ENCODE data around the gene APOB. TPM values are rescaled to one million over a fixed set of nuclear protein-coding genes. Genes with fewer than 3 reads are reported as not detected.

The APOB gene
- total and polyA plus RNA-seq, 2 of the 13 experiments (the other 11 are each of a cell fraction or from before 2014, with no cell fraction given) = 1,569 to 2,515 TPM

- no peaks in the 10 kb centered on the region; the same call in 1 of the 2 replicates for H3K9me3 ChIP-seq (ENCODE audit: low read length)
- H3K79me2 ChIP-seq (ENCODE audit: insufficient read depth, low read length) = no peaks in the 10 kb centered on the region
- DNase-seq (ENCODE audit: low spot score) = no peak
- POLR2A ChIA-PET = interaction anchor here (0.5 to 10.1 kb wide), 13 partner anchors 8 to 613 kb away, joined by 3 to 317 read pairs (median 4); partner anchors contain the start of gene APOB
- no peaks in the 10 kb centered on the region for H3K36me3 ChIP-seq (replicated peaks in 1 of 2; ENCODE audit: control insufficient read depth in 1 of 2, insufficient read depth in 2 of 2, low read length in 2 of 2)
- peak overlapping the region in 2 of 3 experiments; percentile 9 to 44; a peak in 2 of 6 replicates for H3K4me3 ChIP-seq (replicated peaks in 1 of 3; ENCODE audit: insufficient read depth in 1 of 3, low read depth in 2 of 3, low read length in 3 of 3)
- H2AFZ ChIP-seq (ENCODE audit: low read length) = peak overlapping the region; percentile 32
- H4K20me1 ChIP-seq (ENCODE audit: insufficient read depth, low read length) = no peaks in the 10 kb centered on the region
- no peak for FAIRE-seq
- in situ Hi-C loops (cut with HindIII; ENCODE audit: extremely low pct_ligation_motif_present, low pct_unique_long_range_greater_than_20kb) (no loop called here), intact Hi-C loops (cut with micrococcal nuclease; ENCODE audit: unreplicated experiment) (no loop called here)
- H3K4me2 ChIP-seq (ENCODE audit: low read depth, low read length) = peak overlapping the region; percentile 83
- CTCF ChIA-PET (ENCODE audit: low intra/inter-chr PET ratio, low total read pairs) = interaction anchor here (1.7 kb wide), 1 partner anchor 13 kb away, joined by 6 read pairs; no protein-coding TSS in a partner anchor
- WGBS (ENCODE audit: low lambda C conversion rate) = 16% methylated on average over 3 of the region's 3 CpGs
- peak overlapping the region; percentile 58; the same call in 1 of the 2 replicates for H3K9ac ChIP-seq (ENCODE audit: insufficient read depth, low read depth, low read length)
- ATAC-seq = peak; percentile 37
- H3K27ac ChIP-seq (ENCODE audit: extremely low read length, insufficient read depth, low read length) = peak overlapping the region; percentile 79
- BruUV-seq (replicated peaks) = no TSS peak
- peaks cover 78% of the 10 kb centered on the region for H3K4me1 ChIP-seq (ENCODE audit: insufficient read depth, low read length)
- H3K27me3 ChIP-seq (ENCODE audit: control insufficient read depth in 1 of 2, insufficient read depth in 2 of 2, low read length in 2 of 2) = no peaks in the 10 kb centered on the region
- TF ChIP-seq DRAP1 (CRISPR knock-in tag; IDR thresholded peaks at IDR 0.05) (peak; percentile 35; the same call in 1 of the 2 replicates), ZBTB49 (CRISPR knock-in tag; IDR thresholded peaks at IDR 0.05; ENCODE audit: borderline replicate concordance) (0 out of 2 replicates have a peak, but pooled peaks have one; percentile 27), TGIF2 (CRISPR knock-in tag; IDR thresholded peaks at IDR 0.05) (no peak), NFE2L2 (IDR thresholded peaks at IDR 0.05; ENCODE audit: low read length) (no peak), EP300 (IDR thresholded peaks at IDR 0.05; ENCODE audit: low read depth in 2 of 2, low read length in 2 of 2) (peak in 1 of 2 experiments; percentile 73; a peak in 1 of 4 replicates), EP300 (CRISPR knock-in tag; IDR thresholded peaks at IDR 0.05; ENCODE audit: borderline replicate concordance) (no peak), ZNF251 (CRISPR knock-in tag; IDR thresholded peaks at IDR 0.05) (no peak), TAF1 (CRISPR knock-in tag; IDR thresholded peaks at IDR 0.05) (0 out of 2 replicates have a peak, but pooled peaks have one; percentile 0), ZSCAN31 (CRISPR knock-in tag; IDR thresholded peaks at IDR 0.05; ENCODE audit: low read depth) (peak; percentile 11; the same call in 1 of the 2 replicates), ZNF639 (CRISPR knock-in tag; conservative IDR thresholded peaks at IDR 0.05) (no peak), THRA (CRISPR knock-in tag; IDR thresholded peaks at IDR 0.05; ENCODE audit: borderline replicate concordance) (peak; percentile 56; the same call in 1 of the 2 replicates), ZNF20 (CRISPR knock-in tag; IDR thresholded peaks at IDR 0.05) (no peak), SRF (IDR thresholded peaks at IDR 0.05; ENCODE audit: low read depth, low read length) (peak; percentile 92), NCOA2 (CRISPR knock-in tag; IDR thresholded peaks at IDR 0.05) (0 out of 2 replicates have a peak, but pooled peaks have one; percentile 37), MXD4 (CRISPR knock-in tag; IDR thresholded peaks at IDR 0.05) (0 out of 2 replicates have a peak, but pooled peaks have one; percentile 17), IRF9 (CRISPR knock-in tag; IDR thresholded peaks at IDR 0.05; ENCODE audit: borderline replicate concordance) (no peak), HNF4A (CRISPR knock-in tag; IDR thresholded peaks at IDR 0.05) (0 out of 2 replicates have a peak, but pooled peaks have one; percentile 26)
These were observed 11.6 kb upstream of the APOB start for GRCh38 chr2:21055451-21055850.

All from HepG2 (cell line).